Measurements from ENCODE around the gene MEGF6.

Gene MEGF6

DNA sequence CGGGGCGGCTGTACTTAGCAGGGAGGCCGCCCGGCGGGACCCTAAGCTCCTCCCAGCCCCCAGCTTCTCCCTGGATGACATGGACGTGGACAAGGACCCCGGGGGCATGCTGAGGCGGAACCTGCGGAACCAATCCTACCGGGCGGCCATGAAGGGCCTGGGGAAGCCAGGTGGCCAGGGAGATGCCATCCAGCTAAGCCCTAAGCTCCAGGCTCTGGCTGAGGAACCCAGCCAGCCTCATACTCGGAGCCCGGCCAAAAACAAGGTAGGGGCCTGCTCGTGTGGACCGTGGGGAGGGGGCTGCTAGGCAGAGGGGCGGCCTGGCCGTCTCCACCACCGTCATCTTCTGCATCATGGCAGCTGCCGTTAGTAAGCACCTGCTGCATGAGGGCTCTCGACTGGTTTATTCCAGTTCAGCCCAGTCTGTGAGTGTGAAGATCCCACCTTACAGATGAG lies 147.9 kb downstream of the MEGF6 start:
- no peak overlapping the region for H3K4me3 ChIP-seq
- no peak for DNase-seq (ENCODE audit: low read depth, low spot score)
- no peak overlapping the region for H3K27ac ChIP-seq
- no peaks in the 10 kb centered on the region for H3K9me3 ChIP-seq (ENCODE audit: low read depth, low read length)
- H3K36me3 ChIP-seq (ENCODE audit: insufficient read depth, low read length): no peaks in the 10 kb centered on the region
- no peak overlapping the region for H3K9ac ChIP-seq (ENCODE audit: insufficient read length)
- TF ChIP-seq EZH2 (IDR thresholded peaks at IDR 0.05): no peak
- TF ChIP-seq POLR2AphosphoS5 (IDR thresholded peaks at IDR 0.05; ENCODE audit: borderline replicate concordance, low read depth, low read length): no peak
- no peak for TF ChIP-seq FOXP2 (optimal IDR thresholded peaks at IDR 0.05; ENCODE audit: control extremely low read depth, extremely low read length, insufficient read depth)

DNA sequence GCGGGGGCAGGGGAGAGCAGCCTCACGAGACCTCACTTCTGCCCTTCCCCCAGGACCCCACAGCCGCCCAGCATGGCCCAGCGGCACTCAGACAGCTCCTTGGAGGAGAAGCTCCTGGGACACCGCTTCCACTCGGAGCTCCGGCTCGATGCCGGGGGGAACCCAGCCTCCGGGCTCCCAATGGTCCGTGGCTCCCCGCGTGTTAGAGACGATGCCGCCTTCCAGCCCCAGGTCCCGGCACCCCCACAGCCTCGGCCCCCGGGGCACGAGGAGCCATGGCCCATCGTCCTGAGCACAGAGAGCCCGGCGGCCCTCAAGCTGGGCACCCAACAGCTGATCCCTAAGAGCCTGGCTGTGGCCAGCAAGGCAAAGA lies 148.3 kb downstream of the MEGF6 start:
- H3K9me3 ChIP-seq (ENCODE audit: low read depth, low read length): no peaks in the 10 kb centered on the region
- no peaks in the 10 kb centered on the region for H3K36me3 ChIP-seq (ENCODE audit: insufficient read depth, low read length)
- TF ChIP-seq EZH2 (IDR thresholded peaks at IDR 0.05): no peak
- no peak for TF ChIP-seq POLR2AphosphoS5 (IDR thresholded peaks at IDR 0.05; ENCODE audit: borderline replicate concordance, low read depth, low read length)
- TF ChIP-seq FOXP2 (optimal IDR thresholded peaks at IDR 0.05; ENCODE audit: control extremely low read depth, extremely low read length, insufficient read depth): no peak
- no peak overlapping the region for H3K9ac ChIP-seq (ENCODE audit: insufficient read length)
- H3K27ac ChIP-seq: no peak overlapping the region
- no peak overlapping the region for H3K4me3 ChIP-seq
- no peak for DNase-seq (ENCODE audit: low read depth, low spot score)

DNA sequence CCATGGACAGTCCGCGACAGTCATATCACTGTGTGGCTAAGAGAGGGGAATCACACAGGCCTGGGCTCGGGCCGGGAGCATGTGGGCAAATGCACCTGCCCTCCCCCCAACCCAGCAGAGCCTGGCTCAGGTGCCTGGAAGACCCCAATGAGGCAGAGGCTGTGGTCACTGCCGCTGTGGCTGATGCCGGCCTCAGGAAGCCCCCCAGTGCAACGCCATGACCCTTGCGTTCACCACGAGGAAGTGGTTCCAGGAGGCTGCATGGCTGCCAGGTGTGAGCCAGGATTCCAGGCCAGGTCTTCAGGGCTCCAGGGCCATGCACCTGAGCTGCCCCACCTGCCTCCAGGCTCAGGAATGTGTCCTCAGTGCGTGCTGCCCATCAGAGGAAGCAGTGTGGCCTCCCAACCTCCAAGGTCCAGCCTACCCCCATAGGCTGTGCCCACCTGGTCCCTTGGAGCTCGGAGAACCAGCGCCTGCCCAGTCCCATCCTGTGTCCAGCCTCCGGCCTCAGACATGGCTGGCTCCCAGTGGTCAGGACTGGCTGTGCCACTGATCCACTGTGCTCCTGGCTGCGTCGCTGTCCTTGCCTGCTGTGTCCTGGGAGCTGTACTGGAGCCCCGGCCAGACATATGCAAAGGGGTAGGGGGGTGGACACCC lies 148.8 kb downstream of the MEGF6 start:
- no peak overlapping the region for H3K27ac ChIP-seq
- no peaks in the 10 kb centered on the region for H3K36me3 ChIP-seq (ENCODE audit: insufficient read depth, low read length)
- no peak for DNase-seq (ENCODE audit: low read depth, low spot score)
- no peak overlapping the region for H3K4me3 ChIP-seq
- H3K9ac ChIP-seq (ENCODE audit: insufficient read length): no peak overlapping the region
- H3K9me3 ChIP-seq (ENCODE audit: low read depth, low read length): no peaks in the 10 kb centered on the region
- TF ChIP-seq POLR2AphosphoS5 (IDR thresholded peaks at IDR 0.05; ENCODE audit: borderline replicate concordance, low read depth, low read length) (no peak), FOXP2 (optimal IDR thresholded peaks at IDR 0.05; ENCODE audit: control extremely low read depth, extremely low read length, insufficient read depth) (no peak), EZH2 (IDR thresholded peaks at IDR 0.05) (no peak)

DNA sequence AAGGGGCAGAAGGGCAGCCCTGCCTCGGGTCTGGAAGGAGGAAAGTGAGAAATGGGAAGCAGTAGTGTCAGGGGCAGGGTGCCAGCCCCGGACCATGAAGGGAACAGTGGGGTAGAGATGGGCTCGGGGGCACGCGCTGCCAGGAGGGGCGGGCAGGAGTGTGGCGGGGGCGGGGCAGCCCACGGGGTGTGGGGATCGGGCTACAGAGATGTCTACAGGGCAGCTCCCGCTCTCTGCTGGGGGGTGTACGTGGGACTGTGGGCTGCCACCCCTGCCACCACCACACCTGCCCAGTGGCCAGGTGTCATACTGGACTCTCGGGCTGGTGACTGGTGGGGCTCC lies 149.4 kb downstream of the MEGF6 start:
- H3K9me3 ChIP-seq (ENCODE audit: low read depth, low read length): no peaks in the 10 kb centered on the region
- H3K9ac ChIP-seq (ENCODE audit: insufficient read length): no peak overlapping the region
- no peaks in the 10 kb centered on the region for H3K36me3 ChIP-seq (ENCODE audit: insufficient read depth, low read length)
- H3K27ac ChIP-seq: no peak overlapping the region
- DNase-seq (ENCODE audit: low read depth, low spot score): no peak
- H3K4me3 ChIP-seq: no peak overlapping the region
- no peak for TF ChIP-seq FOXP2 (optimal IDR thresholded peaks at IDR 0.05; ENCODE audit: control extremely low read depth, extremely low read length, insufficient read depth)
- no peak for TF ChIP-seq POLR2AphosphoS5 (IDR thresholded peaks at IDR 0.05; ENCODE audit: borderline replicate concordance, low read depth, low read length)
- no peak for TF ChIP-seq EZH2 (IDR thresholded peaks at IDR 0.05)

DNA sequence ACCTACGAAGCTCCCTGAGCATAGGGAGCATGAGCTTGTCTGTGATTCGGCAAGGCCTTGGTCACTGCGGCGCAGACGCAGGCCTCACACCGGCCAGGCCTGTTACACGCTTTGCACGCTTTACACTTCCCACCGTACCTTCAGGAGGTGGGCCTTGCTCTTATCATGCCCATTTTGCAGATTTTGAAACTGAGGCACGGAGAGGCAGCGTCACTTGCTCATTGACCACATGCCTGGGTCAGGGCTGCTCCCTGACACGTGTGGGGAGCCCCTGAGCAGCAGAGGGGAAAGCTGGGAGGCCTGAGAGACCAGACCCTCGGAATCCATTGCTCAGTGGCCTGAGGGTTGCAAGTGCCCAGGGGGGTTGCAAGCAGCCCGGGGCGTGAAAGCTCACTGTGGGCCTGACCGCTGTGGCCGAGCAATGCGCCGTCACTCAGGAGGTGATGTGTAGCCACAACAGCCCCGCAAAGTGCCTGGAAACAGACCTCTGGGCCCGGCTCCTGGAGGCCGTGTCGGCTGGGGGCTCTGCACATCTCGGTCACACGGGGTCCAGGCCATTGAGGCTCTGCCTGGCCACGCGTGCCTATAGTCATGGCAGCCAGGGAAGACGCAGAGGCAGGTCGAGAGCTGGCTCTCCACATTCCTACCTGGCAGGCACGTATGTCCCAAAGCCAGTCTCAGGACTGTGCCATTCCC lies 149.9 kb downstream of the MEGF6 start:
- no peak for TF ChIP-seq POLR2AphosphoS5 (IDR thresholded peaks at IDR 0.05; ENCODE audit: borderline replicate concordance, low read depth, low read length)
- TF ChIP-seq FOXP2 (optimal IDR thresholded peaks at IDR 0.05; ENCODE audit: control extremely low read depth, extremely low read length, insufficient read depth): no peak
- TF ChIP-seq EZH2 (IDR thresholded peaks at IDR 0.05): no peak
- H3K4me3 ChIP-seq: no peak overlapping the region

DNA sequence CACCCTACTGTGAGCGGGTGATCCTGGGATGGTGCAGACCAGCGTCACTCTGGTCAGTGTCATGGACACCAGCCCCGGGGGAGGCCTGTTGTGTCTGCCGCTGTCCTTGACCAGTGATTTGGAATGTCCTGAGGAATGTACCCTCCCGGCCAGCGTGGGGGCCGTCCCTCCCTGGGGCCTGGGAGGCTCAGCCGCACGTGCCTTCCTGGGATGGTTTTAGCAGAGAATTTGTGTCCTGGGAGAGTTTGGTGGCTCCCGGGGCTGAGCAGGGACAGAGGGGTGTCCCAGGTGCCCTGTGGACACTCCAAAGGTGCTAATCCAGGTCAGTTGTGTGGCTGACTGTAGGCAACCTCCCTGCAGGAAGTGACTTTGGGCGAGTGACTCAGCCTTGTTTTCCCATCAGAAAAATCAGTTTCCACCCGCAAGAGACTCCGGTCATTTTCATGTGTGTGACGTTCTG lies 150.6 kb downstream of the MEGF6 start:
- no peak for DNase-seq (ENCODE audit: low read depth, low spot score)
- Histone ChIP-seq H3K36me3 (ENCODE audit: insufficient read depth, low read length) (no peaks in the 10 kb centered on the region), H3K27ac (no peak overlapping the region), H3K9me3 (ENCODE audit: low read depth, low read length) (no peaks in the 10 kb centered on the region), H3K4me3 (no peak overlapping the region), H3K9ac (ENCODE audit: insufficient read length) (no peak overlapping the region)
- TF ChIP-seq EZH2 (IDR thresholded peaks at IDR 0.05) (no peak), POLR2AphosphoS5 (IDR thresholded peaks at IDR 0.05; ENCODE audit: borderline replicate concordance, low read depth, low read length) (no peak), FOXP2 (optimal IDR thresholded peaks at IDR 0.05; ENCODE audit: control extremely low read depth, extremely low read length, insufficient read depth) (no peak)

More for the DNA sequence above, 149.9 kb downstream of the MEGF6 start:
- H3K36me3 ChIP-seq (ENCODE audit: insufficient read depth, low read length): no peaks in the 10 kb centered on the region
- H3K9me3 ChIP-seq (ENCODE audit: low read depth, low read length): no peaks in the 10 kb centered on the region
- no peak overlapping the region for H3K9ac ChIP-seq (ENCODE audit: insufficient read length)
- no peak for DNase-seq (ENCODE audit: low read depth, low spot score)
- H3K27ac ChIP-seq: no peak overlapping the region

DNA sequence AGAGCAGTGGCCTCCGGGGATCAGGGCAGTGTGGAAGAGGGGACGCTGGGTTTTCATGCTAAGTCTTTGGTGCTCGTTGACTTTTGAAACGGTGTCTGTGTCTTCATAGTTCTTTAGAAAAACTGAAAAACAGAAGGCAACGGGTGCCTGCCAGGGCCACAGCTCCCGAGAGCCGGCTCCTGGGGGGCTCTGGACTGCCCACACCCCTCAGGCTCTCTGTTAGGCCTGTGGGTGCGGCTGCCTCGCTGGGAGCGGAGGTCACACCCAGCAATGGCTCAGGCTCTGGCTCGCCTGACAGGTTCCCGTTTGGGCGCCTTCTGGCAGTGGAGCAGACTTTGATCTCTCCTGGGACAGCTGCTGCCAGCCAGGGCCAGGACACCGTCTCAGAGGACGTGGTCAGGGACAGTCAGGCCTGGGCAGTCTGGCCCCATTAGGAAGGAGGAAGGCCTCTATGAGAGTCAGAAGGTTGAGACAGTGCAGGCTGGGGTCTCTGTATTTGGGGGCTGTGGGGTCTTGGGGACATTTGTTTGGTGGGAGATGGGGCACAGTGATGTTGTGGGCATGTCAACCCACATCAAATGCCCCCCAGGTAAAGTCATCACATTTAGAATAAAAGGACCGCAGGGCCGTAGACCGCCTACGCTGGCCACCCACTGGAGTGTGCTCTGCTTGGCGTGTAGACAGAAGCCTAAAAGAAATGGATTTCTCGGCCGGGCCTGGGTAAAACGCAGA lies 151.2 kb downstream of the MEGF6 start:
- Histone ChIP-seq H3K4me3 (no peak overlapping the region), H3K9ac (ENCODE audit: insufficient read length) (no peak overlapping the region), H3K27ac (no peak overlapping the region), H3K9me3 (ENCODE audit: low read depth, low read length) (no peaks in the 10 kb centered on the region), H3K36me3 (ENCODE audit: insufficient read depth, low read length) (no peaks in the 10 kb centered on the region)
- DNase-seq (ENCODE audit: low read depth, low spot score): no peak
- TF ChIP-seq FOXP2 (optimal IDR thresholded peaks at IDR 0.05; ENCODE audit: control extremely low read depth, extremely low read length, insufficient read depth) (no peak), POLR2AphosphoS5 (IDR thresholded peaks at IDR 0.05; ENCODE audit: borderline replicate concordance, low read depth, low read length) (no peak), EZH2 (IDR thresholded peaks at IDR 0.05) (no peak)
